H1 (cell line): ENCODE measurements around the gene INTS2. TPM values are rescaled to one million over a fixed set of nuclear protein-coding genes. Genes with fewer than 3 reads are reported as not detected.

ENCODE experiments used
- CTCF ChIA-PET: fragments of 300-600 bp; sonication (Branson Sonifier 250); formaldehyde crosslinking; loops from one replicate; lab custom pipeline; 2021; ENCODE audit not compliant: partially characterized antibody; lab: Charles Lee
- POLR2A ChIA-PET: fragments of 300-600 bp; sonication (Branson Sonifier 250); formaldehyde crosslinking; loops from one replicate; lab custom pipeline; 2021; ENCODE audit warnings: inconsistent platforms; ENCODE audit not compliant: partially characterized antibody; lab: Charles Lee
- DNase-seq, 2 experiments: peaks; one replicate each; pipeline versions ENCODE4 v3.0.0 to v3.0.0-alpha.2; 2010 to 2022; ENCODE audit warnings: low spot score in 2 of 2, low read depth in 1 of 2, mixed read lengths in 1 of 2
- FAIRE-seq: peaks from 2 replicates; lab custom pipeline; 2011; peaks lifted over from hg19 to GRCh38; lab: Jason Lieb, UNC
- H2AFZ ChIP-seq: 2 replicates; pipeline ENCODE4 v1.8.1; 2012; ENCODE audit warnings: low read length, inconsistent platforms
- H2AK5ac ChIP-seq: 2 replicates; pipeline ENCODE4 v1.6.1; 2013; ENCODE audit warnings: low read depth, low read length
- H2BK120ac ChIP-seq: replicated peaks from 2 replicates; pipeline ENCODE3; 2013; ENCODE audit warnings: low read depth, low read length, inconsistent platforms
- H2BK12ac ChIP-seq: 2 replicates; pipeline ENCODE4 v1.6.1; 2013; ENCODE audit warnings: low read depth, low read length
- H2BK15ac ChIP-seq: 2 replicates; pipeline ENCODE4 v1.6.1; 2013; ENCODE audit warnings: low read length
- H2BK20ac ChIP-seq: 2 replicates; pipeline ENCODE4 v1.6.1; 2013; ENCODE audit warnings: low read length
- H2BK5ac ChIP-seq: 2 replicates; pipeline ENCODE4 v1.6.1; 2013; ENCODE audit warnings: low read depth, low read length
- H3K14ac ChIP-seq: 2 replicates; pipeline ENCODE4 v1.6.1; 2013; ENCODE audit warnings: inconsistent platforms; ENCODE audit not compliant: insufficient read length
- H3K18ac ChIP-seq: 2 replicates; pipeline ENCODE4 v1.6.1; 2013; ENCODE audit warnings: low read length; ENCODE audit errors: extremely low read depth
- H3K23ac ChIP-seq: 2 replicates; pipeline ENCODE4 v1.6.1; 2013; ENCODE audit warnings: inconsistent platforms; ENCODE audit not compliant: insufficient read length
- H3K23me2 ChIP-seq: 2 replicates; pipeline ENCODE4 v1.6.1; 2013; ENCODE audit warnings: low read depth, low read length
- H3K27ac ChIP-seq: 2 replicates; pipeline ENCODE4 v1.6.1; 2011; ENCODE audit warnings: low read depth, low read length, inconsistent platforms
- H3K27me3 ChIP-seq, 4 experiments: replicated peaks in 1 of 4; 1 replicate in 1 of 4; 2 replicates in 3 of 4; pipeline versions ENCODE4 v1.6.1 to v1.8.1; 2011 to 2013; ENCODE audit warnings: low read length in 3 of 4, mild to moderate bottlenecking in 3 of 4, inconsistent platforms in 2 of 4, mixed read lengths in 2 of 4, moderate library complexity in 1 of 4; ENCODE audit not compliant: control insufficient read depth in 3 of 4, insufficient read depth in 3 of 4; ENCODE audit errors: extremely low read depth in 1 of 4
- H3K36me3 ChIP-seq, 4 experiments: 2 replicates each; pipeline versions ENCODE4 v1.6.1 to v1.8.1; 2011 to 2013; ENCODE audit warnings: mild to moderate bottlenecking in 4 of 4, low read length in 3 of 4, moderate library complexity in 2 of 4, control low read depth in 1 of 4, inconsistent platforms in 1 of 4; ENCODE audit not compliant: insufficient read depth in 4 of 4, control insufficient read depth in 2 of 4
- H3K4ac ChIP-seq: replicated peaks from 2 replicates; pipeline ENCODE3; 2013; ENCODE audit warnings: low read length, low read depth, mixed read lengths, inconsistent platforms; ENCODE audit not compliant: insufficient read length
- H3K4me1 ChIP-seq, 4 experiments: replicated peaks in 1 of 4; 1 replicate in 1 of 4; 2 replicates in 3 of 4; pipeline versions ENCODE4 v1.6.1 to v1.8.1; 2011 to 2013; ENCODE audit warnings: low read length in 3 of 4, inconsistent platforms in 2 of 4, mixed read lengths in 1 of 4; ENCODE audit not compliant: insufficient read depth in 4 of 4, control insufficient read depth in 3 of 4
- H3K4me2 ChIP-seq, 2 experiments: 2 replicates each; pipeline versions ENCODE4 v1.6.1 to v1.8.1; 2011 to 2013; ENCODE audit warnings: low read depth in 2 of 2, low read length in 2 of 2, control low read depth in 1 of 2, inconsistent platforms in 1 of 2, mild to moderate bottlenecking in 1 of 2; ENCODE audit not compliant: insufficient read depth in 1 of 2
- H3K4me3 ChIP-seq, 4 experiments: fragments of 200-600, 300-600 bp in 1 of 4; sonication (generic), shearing (Covaris generic), sonication (Bioruptor Twin) in 1 of 4; 2 replicates each; pipeline versions ENCODE4 v1.5.1 to v1.8.1; 2011 to 2016; ENCODE audit warnings: low read length in 4 of 4, low read depth in 3 of 4, control low read depth in 2 of 4, inconsistent platforms in 2 of 4, mild to moderate bottlenecking in 2 of 4, mixed read lengths in 1 of 4, moderate library complexity in 1 of 4; ENCODE audit not compliant: insufficient read depth in 2 of 4; ENCODE audit errors: extremely low read depth in 1 of 4
- H3K56ac ChIP-seq: replicated peaks from 2 replicates; pipeline ENCODE3; 2013; ENCODE audit warnings: low read depth, mild to moderate bottlenecking, mixed read lengths, low read length, inconsistent platforms; ENCODE audit not compliant: insufficient read length
- H3K79me1 ChIP-seq: 2 replicates; pipeline ENCODE4 v1.6.1; 2013; ENCODE audit warnings: low read depth, low read length, control low read depth
- H3K79me2 ChIP-seq, 2 experiments: 2 replicates each; pipeline versions ENCODE4 v1.6.1 to v1.8.1; 2012 to 2013; ENCODE audit warnings: low read length in 2 of 2, mild to moderate bottlenecking in 2 of 2, inconsistent platforms in 1 of 2; ENCODE audit not compliant: insufficient read depth in 2 of 2, control insufficient read depth in 1 of 2
- H3K9ac ChIP-seq, 4 experiments: replicated peaks in 1 of 4; 1 replicate in 1 of 4; 2 replicates in 3 of 4; pipeline versions ENCODE4 v1.6.1 to v1.8.1; 2011 to 2013; ENCODE audit warnings: low read depth in 3 of 4, low read length in 3 of 4, control low read depth in 2 of 4, mild to moderate bottlenecking in 2 of 4, moderate library complexity in 2 of 4, inconsistent platforms in 1 of 4; ENCODE audit errors: extremely low read depth in 1 of 4
- H3K9me3 ChIP-seq, 2 experiments: 2 replicates each; pipeline versions ENCODE4 v1.6.1 to v1.8.1; 2012 to 2013; ENCODE audit warnings: mild to moderate bottlenecking in 2 of 2, moderate library complexity in 2 of 2, control low read depth in 1 of 2, inconsistent platforms in 1 of 2, low read depth in 1 of 2, low read length in 1 of 2, mixed read lengths in 1 of 2; ENCODE audit not compliant: insufficient read depth in 2 of 2
- H4K20me1 ChIP-seq, 2 experiments: replicated peaks in 1 of 2; 2 replicates each; pipeline versions ENCODE3 to v1.8.1; 2011 to 2013; ENCODE audit warnings: inconsistent platforms in 2 of 2, low read length in 2 of 2, mild to moderate bottlenecking in 1 of 2; ENCODE audit not compliant: insufficient read depth in 2 of 2, control insufficient read depth in 1 of 2
- H4K5ac ChIP-seq: 2 replicates; pipeline ENCODE4 v1.6.1; 2013; ENCODE audit warnings: low read length, low read depth, mixed read lengths, inconsistent platforms; ENCODE audit not compliant: insufficient read length
- H4K8ac ChIP-seq: 2 replicates; pipeline ENCODE4 v1.8.0; 2013; ENCODE audit warnings: mild to moderate bottlenecking, moderate library complexity, low read length, inconsistent platforms; ENCODE audit not compliant: insufficient read depth; ENCODE audit errors: extremely low read depth
- H4K91ac ChIP-seq: replicated peaks from 2 replicates; pipeline ENCODE3; 2013; ENCODE audit warnings: low read length, mixed read lengths, inconsistent platforms; ENCODE audit not compliant: insufficient read length
- ASH2L ChIP-seq: fragments of 200-600, 300-600 bp; sonication (generic); IDR thresholded peaks from one replicate; pipeline ENCODE4 v1.7.1; 2017; ENCODE audit warnings: low read length
- CEBPB ChIP-seq: IDR thresholded peaks from 2 replicates; pipeline ENCODE4 v1.6.1; 2012; ENCODE audit warnings: low read depth, low read length
- CTBP2 ChIP-seq: IDR thresholded peaks from 2 replicates; pipeline ENCODE4 v1.7.0; 2011; ENCODE audit warnings: borderline replicate concordance, mild to moderate bottlenecking, moderate library complexity, mixed read lengths, low read length; ENCODE audit not compliant: insufficient read depth, insufficient read length
- KDM5A ChIP-seq: fragments of 200-600 bp; IDR thresholded peaks from 2 replicates; pipeline ENCODE4 v1.7.1; 2012; ENCODE audit warnings: mild to moderate bottlenecking, low read length, inconsistent platforms, mixed read lengths
- NANOG ChIP-seq: IDR thresholded peaks from 2 replicates; pipeline ENCODE4 v1.6.1; 2011; ENCODE audit warnings: low read length, low read depth, mild to moderate bottlenecking, inconsistent platforms; ENCODE audit not compliant: insufficient read depth, poor library complexity, severe bottlenecking
- SRF ChIP-seq: IDR thresholded peaks from 2 replicates; pipeline ENCODE4 v1.6.1; 2011; ENCODE audit warnings: mild to moderate bottlenecking, low read depth, low read length, moderate library complexity
- WGBS, 2 experiments: shearing (Covaris generic) in 1 of 2; methylation state at CpG; one replicate each; pipeline versions ENCODE4 v1.1.6 to v1.1.7; 2013 to 2015; ENCODE audit warnings: low lambda C conversion rate in 2 of 2, mixed read lengths in 2 of 2, inconsistent platforms in 1 of 2, low coverage in 1 of 2, missing lambda C conversion rate in 1 of 2; ENCODE audit not compliant: insufficient replicate concordance in 2 of 2, insufficient coverage in 1 of 2, insufficient read length in 1 of 2; ENCODE audit errors: extremely low coverage in 1 of 2, missing lambda C conversion rate in 1 of 2; 5-methylcytosine and 5-hydroxymethylcytosine counted together
- polyA plus RNA-seq, 7 experiments: library from polyadenylated mRNA; depleted of rRNA in 3 of 7; stranded (reverse) in 5 of 7; unstranded in 2 of 7; fragments of >200 nt in 5 of 7; fragments of 200-250 nt in 2 of 7; gene quantifications; 1 replicate in 5 of 7; 2 replicates in 1 of 7; 4 replicates in 1 of 7; pipeline versions ENCODE4 v1.2.1 to v1.2.3, GENCODE V29; 2011 to 2013; ENCODE audit warnings: missing spikeins in 2 of 7, mixed read lengths in 2 of 7
- total RNA-seq: library from RNA; stranded (reverse); fragmentation: NEBNext Ultra II Directional; extraction: Animal tissue kit (Norgen Biotek cat#: 25700); gene quantifications from 2 replicates; pipeline ENCODE4 v1.2.1, GENCODE V29; 2021

Gene INTS2
- total and polyA plus RNA-seq, 2 of the 8 experiments (the other 6 are each of a cell fraction or from before 2014, with no cell fraction given): 9.4 to 21.8 TPM

GRCh38 chr17:61848896-61849295, 78.9 kb downstream of the INTS2 start:
- ChIA-PET CTCF (interaction anchor here (1.0 kb wide), 1 partner anchor 17 kb away, joined by 5 read pairs; no protein-coding TSS in a partner anchor), POLR2A (interaction anchor here (1.4 kb wide), 1 partner anchor 14 kb away, joined by 3 read pairs; the partner anchor contains the start of gene BRIP1)
- Histone ChIP-seq H3K4me1 (no peaks in the 10 kb centered on the region), H3K4ac (no peak overlapping the region), H2BK15ac (no peak overlapping the region), H2BK12ac (no peak overlapping the region), H2BK120ac (no peak overlapping the region), H4K20me1 (peaks cover 0 to 1% of the 10 kb centered on the region in 2 experiments), H2BK5ac (no peak overlapping the region), H3K36me3 (peaks cover 3 to 47% (median 14%) of the 10 kb centered on the region in 4 experiments), H3K9ac (no peak overlapping the region), H3K23ac (no peak overlapping the region), H3K18ac (no peak overlapping the region), H3K4me2 (no peak overlapping the region), H4K5ac (no peak overlapping the region), H3K79me1 (no peaks in the 10 kb centered on the region), H3K9me3 (no peaks in the 10 kb centered on the region), H3K23me2 (no peaks in the 10 kb centered on the region), H2AFZ (no peak overlapping the region), H3K27ac (no peak overlapping the region), H3K14ac (no peak overlapping the region), H3K4me3 (no peak overlapping the region), H3K79me2 (no peaks in the 10 kb centered on the region), H4K8ac (no peak overlapping the region), H2BK20ac (no peak overlapping the region), H3K27me3 (no peaks in the 10 kb centered on the region), H3K56ac (no peak overlapping the region), H4K91ac (no peak overlapping the region), H2AK5ac (no peak overlapping the region)
- FAIRE-seq: no peak
- DNase-seq: no peak
- WGBS, 2 experiments: 91% methylated on average over 2 of the region's 2 CpGs; no CpG with 5 or more reads in 1 of the 2 experiments
- TF ChIP-seq NANOG: no peak
- TF ChIP-seq KDM5A: no peak
- no peak for TF ChIP-seq CTBP2
- TF ChIP-seq CEBPB: no peak
- no peak for TF ChIP-seq SRF
- no peak for TF ChIP-seq ASH2L
